GM18951 (cell line): ENCODE data around the gene HMCES.
A peak's percentile ranks its signal among the peaks of the same experiment; 100 is the strongest.

Experiments
- POLR2A ChIP-seq: IDR thresholded peaks from 4 replicates; pipeline ENCODE4 v1.6.1; 2011; ENCODE audit warnings: mild to moderate bottlenecking; ENCODE audit not compliant: insufficient read length, insufficient read depth; ENCODE audit errors: extremely low read depth
- in situ Hi-C: fragments of 300-500 bp; cut with MboI; formaldehyde crosslinking; loops from one replicate; pipeline ENCODE4 v1.12.0; 2022; ENCODE audit warnings: low sequenced_read_pairs, mixed read lengths, inconsistent platforms; ENCODE audit not compliant: unreplicated experiment

Gene HMCES

GRCh38 chr3:129268396-129268795 lies 10.3 kb upstream of the HMCES start:
- in situ Hi-C loops = no loop called here
- TF ChIP-seq POLR2A = no peak

GRCh38 chr3:129271674-129272073 lies 7.0 kb upstream of the HMCES start:
- no peak for TF ChIP-seq POLR2A
- in situ Hi-C loops = no loop called here

GRCh38 chr3:129276385-129276784 lies 2.3 kb upstream of the HMCES start:
- in situ Hi-C loops = no loop called here
- TF ChIP-seq POLR2A = no peak

- TF ChIP-seq POLR2A = no peak
- in situ Hi-C loops = no loop called here
Observed at GRCh38 chr3:129277829-129278271, 820 bp upstream of the HMCES start.

GRCh38 chr3:129278966-129279906 lies 566 bp downstream of the HMCES start:
- TF ChIP-seq POLR2A = peak; percentile 19
- in situ Hi-C loops = no loop called here

GRCh38 chr3:129280183-129280582 lies 1.5 kb downstream of the HMCES start:
- in situ Hi-C loops = no loop called here
- TF ChIP-seq POLR2A = no peak

GRCh38 chr3:129281726-129282125 lies 3.1 kb downstream of the HMCES start:
- in situ Hi-C loops = no loop called here
- no peak for TF ChIP-seq POLR2A

GRCh38 chr3:129282727-129283327 lies 4.2 kb downstream of the HMCES start:
- TF ChIP-seq POLR2A = no peak
- in situ Hi-C loops = no loop called here

GRCh38 chr3:129286081-129286480 lies 7.4 kb downstream of the HMCES start:
- TF ChIP-seq POLR2A = no peak
- in situ Hi-C loops = no loop called here

- TF ChIP-seq POLR2A = no peak
- in situ Hi-C loops = no loop called here
Observed at GRCh38 chr3:129288446-129288845, 9.8 kb downstream of the HMCES start.

- no peak for TF ChIP-seq POLR2A
- in situ Hi-C loops = no loop called here
Observed at GRCh38 chr3:129289201-129289921, 10.7 kb downstream of the HMCES start.

- no peak for TF ChIP-seq POLR2A
- in situ Hi-C loops = no loop called here
Observed at GRCh38 chr3:129291236-129291886, 12.7 kb downstream of the HMCES start.

GRCh38 chr3:129295286-129295685 lies 16.6 kb downstream of the HMCES start:
- in situ Hi-C loops = no loop called here
- TF ChIP-seq POLR2A = no peak
